Smooth muscle cell (in vitro differentiated cells): ENCODE measurements around the gene KRTAP5-5. TPM values are rescaled to one million over a fixed set of nuclear protein-coding genes. Genes with fewer than 3 reads are reported as not detected.
"Not testable (repeated sequence)": the region's sequence is repeated elsewhere in the genome, so short reads cannot be mapped to it uniquely, and the experiment has no call there.

Experiments
- DNase-seq: peaks from one replicate; lab custom pipeline; 2025; ENCODE audit not compliant: unreplicated experiment; lab: John Stamatoyannopoulos, UW
- H2AFZ ChIP-seq: fragments of 200-600 bp; sonication (generic); 2 replicates; pipeline ENCODE4 v1.6.0; 2016; ENCODE audit warnings: antibody characterized with exemption, low read depth, mild to moderate bottlenecking
- H3F3A ChIP-seq: fragments of 200-600 bp; sonication (generic); 2 replicates; pipeline ENCODE4 v1.6.0; 2017; ENCODE audit warnings: antibody characterized with exemption, low read depth
- H3K27ac ChIP-seq: fragments of 200-600 bp; sonication (generic); 2 replicates; pipeline ENCODE4 v1.5.1; 2016; ENCODE audit warnings: low read depth, mild to moderate bottlenecking
- H3K27me3 ChIP-seq: fragments of 200-600 bp; sonication (generic); 2 replicates; pipeline ENCODE4 v1.6.1; 2016; ENCODE audit warnings: low read depth, mild to moderate bottlenecking
- H3K36me3 ChIP-seq: fragments of 200-600 bp; sonication (generic); 2 replicates; pipeline ENCODE4 v1.5.1; 2016; ENCODE audit warnings: low read depth
- H3K4me1 ChIP-seq: fragments of 200-600 bp; sonication (generic); 2 replicates; pipeline ENCODE4 v1.5.1; 2016; ENCODE audit warnings: low read depth
- H3K4me2 ChIP-seq: fragments of 200-600 bp; sonication (generic); 2 replicates; pipeline ENCODE4 v1.6.0; 2016; ENCODE audit warnings: mild to moderate bottlenecking
- H3K4me3 ChIP-seq: fragments of 200-600 bp; sonication (generic); 2 replicates; pipeline ENCODE4 v1.5.1; 2016; ENCODE audit warnings: mild to moderate bottlenecking
- H3K79me2 ChIP-seq: fragments of 200-600 bp; sonication (generic); 2 replicates; pipeline ENCODE4 v1.6.0; 2016; ENCODE audit warnings: low read depth, mild to moderate bottlenecking
- H3K9ac ChIP-seq: fragments of 200-600 bp; sonication (generic); 2 replicates; pipeline ENCODE4 v1.6.0; 2016; ENCODE audit warnings: low read depth
- H3K9me3 ChIP-seq: fragments of 200-600 bp; sonication (generic); replicated peaks from 2 replicates; pipeline ENCODE4 v1.5.1; 2016; ENCODE audit warnings: low read depth
- H4K20me1 ChIP-seq: fragments of 200-600 bp; sonication (generic); 2 replicates; pipeline ENCODE4 v1.6.0; 2016; ENCODE audit warnings: low read depth
- WGBS: methylation state at CpG from one replicate; pipeline ENCODE4 v1.1.7; 2016; ENCODE audit warnings: low lambda C conversion rate; 5-methylcytosine and 5-hydroxymethylcytosine counted together
- polyA plus RNA-seq: library from polyadenylated mRNA; unstranded; fragments of >200 nt; fragmentation: Nextera tagmentation; extraction: Ambion mirVana; gene quantifications from 2 replicates; pipeline ENCODE4 v1.2.1, GENCODE V29; 2016
- total RNA-seq: library from RNA; depleted of rRNA; stranded (reverse); fragments of >200 nt; gene quantifications from 2 replicates; pipeline ENCODE4 v1.2.3, GENCODE V29; 2014
- TF ChIP-seq, protein P1 (sequence below): fragments of 200-600 bp; sonication (generic); IDR thresholded peaks from 2 replicates; pipeline ENCODE4 v1.5.1; 2017; ENCODE audit warnings: borderline replicate concordance, mild to moderate bottlenecking, antibody characterized with exemption; ENCODE audit not compliant: insufficient read depth, poor library complexity, severe bottlenecking

KRTAP5-5 gene
- not detected in 2 replicates for total RNA-seq
- polyA plus RNA-seq: not detected in 2 replicates

DNA sequence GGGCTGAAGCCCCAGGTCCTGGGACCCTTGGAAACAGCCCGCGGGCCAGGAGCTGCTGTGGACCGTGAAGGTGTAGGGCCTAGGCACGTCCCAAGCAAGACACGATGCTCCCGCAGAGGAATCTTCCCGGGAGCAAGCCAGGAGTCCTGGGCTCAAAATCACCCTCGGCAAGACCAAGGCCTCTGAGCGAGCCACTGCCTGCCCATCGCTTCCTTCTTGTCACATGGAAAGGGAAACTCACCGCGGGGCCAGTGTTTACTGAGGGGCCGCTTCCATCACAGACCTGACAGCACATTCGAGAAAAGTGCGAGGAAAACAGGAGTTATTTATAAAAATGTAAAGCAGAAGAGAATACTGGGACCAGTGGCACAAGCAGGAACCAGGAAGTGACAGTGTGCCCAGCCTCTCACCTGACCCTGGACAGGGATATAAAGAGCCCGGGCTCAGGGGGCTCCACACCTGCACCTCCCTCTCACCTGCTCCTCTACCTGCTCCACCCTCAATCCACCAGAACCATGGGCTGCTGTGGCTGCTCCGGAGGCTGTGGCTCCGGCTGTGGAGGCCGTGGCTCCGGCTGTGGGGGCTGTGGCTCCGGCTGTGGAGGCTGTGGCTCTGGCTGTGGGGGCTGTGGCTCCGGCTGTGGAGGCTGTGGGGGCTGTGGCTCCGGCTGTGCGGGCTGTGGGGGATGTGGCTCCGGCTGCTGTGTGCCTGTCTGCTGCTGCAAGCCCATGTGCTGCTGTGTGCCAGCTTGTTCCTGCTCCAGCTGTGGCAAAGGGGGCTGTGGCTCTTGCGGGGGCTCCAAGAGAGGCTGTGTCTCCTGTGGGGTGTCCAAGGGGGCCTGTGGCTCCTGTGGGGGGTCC, at the start of gene KRTAP5-5:
Gene KRTAP5-5 (plus strand): TSS at position 450 of the 860 bp plus-strand sequence. CDS start 66 bp downstream, at position 516.
- H3K27me3 ChIP-seq: peaks cover 44% of the 10 kb centered on the region
- DNase-seq: no peak

GRCh38 chr11:1581976-1582375, 47.6 kb upstream of the KRTAP5-5 start:
- no peak for DNase-seq
- Histone ChIP-seq H3K9ac (no peak overlapping the region), H4K20me1 (no peaks in the 10 kb centered on the region), H2AFZ (no peak overlapping the region), H3K4me2 (no peak overlapping the region), H3F3A (no peaks in the 10 kb centered on the region), H3K27ac (no peak overlapping the region), H3K79me2 (no peaks in the 10 kb centered on the region), H3K27me3 (no peaks in the 10 kb centered on the region), H3K4me1 (no peaks in the 10 kb centered on the region), H3K36me3 (no peaks in the 10 kb centered on the region), H3K4me3 (no peak overlapping the region), H3K9me3 (no peaks in the 10 kb centered on the region)
- TF ChIP-seq, protein P1, sequence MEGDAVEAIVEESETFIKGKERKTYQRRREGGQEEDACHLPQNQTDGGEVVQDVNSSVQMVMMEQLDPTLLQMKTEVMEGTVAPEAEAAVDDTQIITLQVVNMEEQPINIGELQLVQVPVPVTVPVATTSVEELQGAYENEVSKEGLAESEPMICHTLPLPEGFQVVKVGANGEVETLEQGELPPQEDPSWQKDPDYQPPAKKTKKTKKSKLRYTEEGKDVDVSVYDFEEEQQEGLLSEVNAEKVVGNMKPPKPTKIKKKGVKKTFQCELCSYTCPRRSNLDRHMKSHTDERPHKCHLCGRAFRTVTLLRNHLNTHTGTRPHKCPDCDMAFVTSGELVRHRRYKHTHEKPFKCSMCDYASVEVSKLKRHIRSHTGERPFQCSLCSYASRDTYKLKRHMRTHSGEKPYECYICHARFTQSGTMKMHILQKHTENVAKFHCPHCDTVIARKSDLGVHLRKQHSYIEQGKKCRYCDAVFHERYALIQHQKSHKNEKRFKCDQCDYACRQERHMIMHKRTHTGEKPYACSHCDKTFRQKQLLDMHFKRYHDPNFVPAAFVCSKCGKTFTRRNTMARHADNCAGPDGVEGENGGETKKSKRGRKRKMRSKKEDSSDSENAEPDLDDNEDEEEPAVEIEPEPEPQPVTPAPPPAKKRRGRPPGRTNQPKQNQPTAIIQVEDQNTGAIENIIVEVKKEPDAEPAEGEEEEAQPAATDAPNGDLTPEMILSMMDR: no peak
- 91% methylated on average over 9 of the region's 9 CpGs for WGBS

More for the DNA sequence above, at the start of gene KRTAP5-5:
- H3K27ac ChIP-seq: no peak within 1 kb of the TSS
- H3K4me1 ChIP-seq: no peaks in the 10 kb centered on the region
- H3K36me3 ChIP-seq: no peaks in the 10 kb centered on the region
- no peaks in the 10 kb centered on the region for H4K20me1 ChIP-seq
- no peaks in the 10 kb centered on the region for H3K79me2 ChIP-seq
- H3K4me3 ChIP-seq: no peak within 1 kb of the TSS
- TF ChIP-seq, protein P1: no peak
- no peak within 1 kb of the TSS for H3K9ac ChIP-seq
- no peak within 1 kb of the TSS for H2AFZ ChIP-seq
- no peaks in the 10 kb centered on the region for H3F3A ChIP-seq
- no peak within 1 kb of the TSS for H3K4me2 ChIP-seq
- 89% methylated on average over 23 of the region's 26 CpGs for WGBS
- H3K9me3 ChIP-seq: no peaks in the 10 kb centered on the region

- H3F3A ChIP-seq, H4K20me1 ChIP-seq, DNase-seq, H3K4me3 ChIP-seq, H3K79me2 ChIP-seq, H3K27me3 ChIP-seq, H3K4me2 ChIP-seq, H3K9me3 ChIP-seq, H3K4me1 ChIP-seq, H3K9ac ChIP-seq, H3K27ac ChIP-seq, H3K36me3 ChIP-seq, H2AFZ ChIP-seq: not testable (repeated sequence)
- WGBS: 77% methylated on average over 2 of the region's 2 CpGs
Observed at GRCh38 chr11:1582909-1583308, 46.7 kb upstream of the KRTAP5-5 start.

GRCh38 chr11:1584661-1585370, 44.8 kb upstream of the KRTAP5-5 start, which contains the start of gene KRTAP5-1:
TSS of gene KRTAP5-1 (minus strand) at chr11:1585283. CDS start at chr11:1585249, 34 bp downstream.
- not testable (repeated sequence) for H4K20me1 ChIP-seq, H3K79me2 ChIP-seq, H3K4me2 ChIP-seq, H3K9ac ChIP-seq, H3K36me3 ChIP-seq, H3F3A ChIP-seq, H3K27ac ChIP-seq, H3K27me3 ChIP-seq, H3K4me3 ChIP-seq, DNase-seq, H3K4me1 ChIP-seq, H3K9me3 ChIP-seq, H2AFZ ChIP-seq
- WGBS: 89% methylated on average over 9 of the region's 9 CpGs
